ENCODE results near the gene CCL24. TPM values are rescaled to one million over a fixed set of nuclear protein-coding genes. Genes with fewer than 3 reads are reported as not detected.
"Not testable (repeated sequence)": the region's sequence is repeated elsewhere in the genome, so short reads cannot be mapped to it uniquely, and the experiment has no call there.

Gene CCL24
- not detected in 2 replicates for total RNA-seq (2014; rRNA removed; shearing (Covaris generic))

DNA sequence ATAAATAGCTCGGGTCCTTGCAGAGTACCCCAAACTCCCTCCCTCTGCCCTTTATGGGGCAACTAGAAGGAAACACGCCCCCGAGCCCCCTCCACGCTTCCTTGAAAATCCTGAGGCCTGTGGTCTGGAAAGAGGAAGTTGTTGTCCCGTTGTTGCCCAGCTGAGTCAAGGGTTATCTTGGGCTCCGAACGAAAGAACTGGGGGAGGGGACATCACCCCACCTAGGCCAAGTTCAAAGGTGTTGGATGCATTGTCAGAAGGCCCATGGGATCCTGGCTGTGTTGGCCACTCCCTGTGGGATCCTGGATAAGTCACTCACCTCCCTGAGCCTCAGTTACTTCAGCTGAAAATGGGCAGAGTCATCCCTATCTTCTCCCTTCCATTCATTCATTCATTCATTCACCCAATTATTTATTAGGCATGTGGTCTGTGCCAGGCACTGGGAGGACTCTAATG is at the start of gene CCL24:
Gene CCL24, minus strand, starts transcription at position 26 of the 456 bp plus-strand sequence. CDS start 91 bp downstream, outside the sequence.
- no peak for DNase-seq (ENCODE audit: low read depth)

- DNase-seq (ENCODE audit: low read depth), result no peak
These were observed 48.0 kb upstream of the CCL24 start for GRCh38 chr7:75861636-75862035.

DNA sequence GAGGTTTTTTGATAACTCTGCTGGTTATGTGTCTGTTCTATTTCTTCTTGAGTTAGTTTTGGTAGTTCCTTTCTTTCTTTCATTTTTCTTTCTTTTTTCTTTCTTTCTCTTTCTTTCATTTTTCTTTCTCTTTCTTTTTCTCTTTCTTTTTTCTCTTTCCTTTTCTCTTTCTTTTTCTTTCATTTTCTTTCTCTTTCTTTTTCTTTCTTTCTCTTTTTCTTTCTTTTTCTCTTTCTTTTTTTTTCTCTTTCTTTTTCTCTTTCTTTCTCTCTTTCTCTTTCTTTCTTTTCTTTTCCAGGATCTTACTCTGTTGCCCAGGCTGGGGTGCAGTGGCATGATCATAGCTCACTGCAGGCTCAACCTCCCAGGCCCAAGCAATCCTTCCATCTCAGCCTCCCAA is 44.8 kb upstream of the CCL24 start:
- DNase-seq (ENCODE audit: low read depth), result no peak

DNA sequence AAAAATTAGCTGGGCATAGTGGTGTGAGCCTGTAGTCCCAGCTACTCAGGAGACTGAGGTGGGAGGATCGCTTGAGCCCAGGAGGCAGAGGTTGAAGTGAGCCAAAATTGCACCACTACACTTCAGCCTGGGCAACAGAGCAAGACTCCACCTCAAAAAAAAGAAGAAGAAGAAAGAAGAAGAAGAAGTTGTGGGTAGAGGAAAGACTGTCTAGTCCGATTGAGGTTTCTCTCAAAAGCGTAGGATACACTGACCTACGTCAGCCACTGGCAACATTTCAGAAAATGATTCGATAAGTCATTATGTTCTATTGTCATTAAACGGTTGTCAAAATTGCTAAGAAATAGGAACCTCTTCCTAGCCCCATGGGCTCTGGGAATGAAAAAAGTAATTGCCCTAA is 42.9 kb upstream of the CCL24 start:
- peak; percentile 24 for DNase-seq (ENCODE audit: low read depth)

DNA sequence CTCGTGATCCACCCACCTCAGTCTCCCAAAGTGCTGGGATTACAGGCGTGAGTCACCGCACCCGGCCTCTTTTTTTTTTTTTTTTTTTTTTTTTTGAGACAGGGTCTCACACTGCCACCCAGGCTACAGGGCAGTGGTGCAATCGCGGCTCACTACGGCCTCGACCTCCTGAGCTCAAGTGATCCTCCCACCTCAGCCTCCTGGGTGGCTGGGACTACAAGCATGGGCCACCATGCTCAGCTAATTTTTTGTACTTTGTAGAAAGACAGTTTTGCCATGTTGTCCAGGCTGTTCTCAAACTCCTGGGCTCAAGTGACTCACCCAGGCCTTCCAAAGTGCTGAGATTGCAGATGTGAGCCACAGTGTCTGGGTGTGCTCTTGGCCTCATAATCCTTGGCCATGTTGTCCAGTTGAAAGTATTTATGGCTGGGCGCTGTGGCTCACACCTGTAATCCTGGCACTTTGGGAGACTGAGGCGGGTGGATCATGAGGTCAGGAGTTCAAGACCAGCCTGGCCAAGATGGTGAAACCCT is 41.3 kb upstream of the CCL24 start:
- peak; percentile 51 for DNase-seq (ENCODE audit: low read depth)

DNA sequence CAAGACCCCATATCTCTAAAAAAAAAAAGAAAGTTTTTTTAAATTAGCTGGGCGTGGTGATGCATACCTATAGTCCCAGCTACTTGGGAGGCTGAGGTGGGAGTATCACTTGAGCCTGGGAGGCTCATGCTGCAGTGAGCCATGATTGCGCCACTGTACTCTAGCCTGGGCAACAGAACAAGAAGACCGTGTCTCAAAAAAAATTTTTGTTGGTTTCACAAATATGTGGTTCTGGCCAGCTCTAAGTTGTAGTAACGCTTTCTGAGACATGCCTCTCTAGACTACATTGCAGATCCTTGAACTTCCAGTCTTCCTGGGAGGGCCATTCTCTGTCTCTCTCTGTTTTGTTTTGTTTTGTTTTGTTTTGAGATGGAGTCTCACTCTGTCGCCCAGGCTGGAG is 40.6 kb upstream of the CCL24 start:
- peak; percentile 31 for DNase-seq (ENCODE audit: low read depth)

- DNase-seq (ENCODE audit: low read depth), result no peak
These were observed 36.6 kb upstream of the CCL24 start for GRCh38 chr7:75850235-75850634.

DNA sequence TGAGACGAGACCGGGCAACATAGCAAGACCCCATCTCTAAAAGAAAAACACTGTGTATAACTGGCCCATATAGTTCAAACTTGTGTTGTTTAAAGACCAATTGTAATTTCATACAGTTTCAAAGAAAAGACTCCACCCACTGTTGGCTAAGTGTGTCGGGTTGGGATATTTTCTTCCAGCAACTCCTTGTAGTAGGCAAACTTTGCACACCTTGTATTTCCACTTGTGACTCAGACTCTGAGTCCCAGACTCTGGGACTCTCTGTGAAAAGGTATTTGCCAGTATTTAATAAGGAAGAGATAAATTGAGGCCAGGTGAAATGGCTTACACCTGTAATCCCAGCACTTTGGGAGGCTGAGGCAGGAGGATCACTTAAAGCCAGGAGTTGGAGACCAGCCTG is 36.0 kb upstream of the CCL24 start:
- no peak for DNase-seq (ENCODE audit: low read depth)

DNA sequence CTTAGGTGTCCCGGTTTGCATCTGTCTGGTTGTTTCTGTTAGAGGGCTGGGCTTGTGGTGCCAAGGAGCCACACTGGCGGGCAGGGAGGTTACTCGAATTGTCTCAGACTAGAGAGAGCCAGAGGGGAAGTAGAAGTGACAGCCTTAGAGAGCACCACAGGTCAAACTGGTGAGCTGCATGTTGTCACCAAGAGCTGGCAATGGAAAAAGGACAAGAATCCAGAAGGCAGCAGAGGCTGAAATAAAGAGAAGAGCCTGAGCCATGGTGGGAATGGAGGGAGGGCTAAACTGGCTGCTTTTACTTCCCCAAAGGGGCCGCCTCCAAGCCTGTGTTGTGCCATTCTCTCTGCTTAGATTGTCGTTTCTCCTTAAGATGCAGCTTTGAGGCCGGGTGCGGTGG is 34.1 kb upstream of the CCL24 start:
- no peak for DNase-seq (ENCODE audit: low read depth)

DNA sequence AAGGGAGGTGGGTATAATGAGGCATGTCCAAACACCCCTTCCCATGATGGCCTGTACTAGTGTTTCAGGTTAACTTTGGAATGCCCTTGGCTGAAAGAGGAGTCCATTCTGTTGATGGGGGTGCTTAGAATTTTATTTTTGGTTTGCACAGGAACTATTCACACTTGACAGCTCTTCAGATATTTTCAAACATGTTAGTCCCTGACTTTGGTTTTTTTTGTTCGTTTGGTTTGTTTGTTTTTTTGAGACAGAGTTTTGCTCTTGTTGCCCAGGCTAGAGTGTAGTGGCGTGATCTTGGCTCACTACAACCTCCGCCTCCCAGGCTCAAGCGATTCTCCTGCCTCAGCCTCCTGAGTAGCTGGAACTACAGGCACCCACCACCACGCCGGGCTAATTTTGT is 31.5 kb upstream of the CCL24 start:
- not testable (repeated sequence) for DNase-seq (ENCODE audit: low read depth)

DNA sequence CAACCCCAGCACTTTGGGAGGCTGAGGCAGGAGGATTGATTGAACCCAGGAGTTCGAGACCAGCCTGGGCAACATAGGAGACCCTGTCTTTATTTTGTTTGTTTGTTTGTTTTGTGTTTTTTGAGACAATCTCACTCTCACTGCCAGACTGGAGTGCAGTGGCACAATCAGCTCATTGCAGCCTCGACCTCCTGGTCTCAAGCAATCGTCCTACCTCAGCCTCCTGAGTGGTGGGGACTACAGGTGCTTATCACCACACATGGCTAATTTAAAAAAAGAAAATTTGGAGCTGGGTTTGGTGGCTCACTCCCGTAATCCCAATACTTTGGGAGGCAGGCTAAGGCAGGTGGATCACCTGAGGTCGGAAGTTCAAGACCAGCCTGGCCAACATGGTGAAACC is 30.6 kb upstream of the CCL24 start:
- no peak for DNase-seq (ENCODE audit: low read depth)

DNA sequence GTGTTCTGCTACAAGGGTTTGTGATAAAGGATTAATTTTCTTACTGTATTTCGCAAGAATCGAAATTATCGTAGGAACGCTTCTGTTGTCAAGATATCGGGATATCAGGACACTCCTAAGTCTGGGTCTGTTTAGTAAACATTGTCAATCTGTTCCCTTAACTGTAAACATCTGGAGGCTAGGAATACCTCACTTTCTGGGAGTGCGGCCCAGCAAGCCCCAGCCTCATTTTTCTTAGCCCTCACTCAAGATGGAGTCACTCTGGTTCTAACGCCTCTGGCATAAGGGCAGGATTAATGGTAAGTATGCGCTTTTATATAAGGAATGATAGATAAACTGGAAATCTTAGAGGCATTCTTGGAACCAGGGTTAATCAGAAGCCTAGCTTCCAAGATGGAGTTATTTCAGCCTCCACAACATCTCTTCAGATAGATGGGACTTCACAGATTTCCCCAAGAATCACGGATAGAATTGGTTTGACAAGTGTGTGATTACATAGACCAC is 30.1 kb upstream of the CCL24 start:
- no peak for DNase-seq (ENCODE audit: low read depth)

DNA sequence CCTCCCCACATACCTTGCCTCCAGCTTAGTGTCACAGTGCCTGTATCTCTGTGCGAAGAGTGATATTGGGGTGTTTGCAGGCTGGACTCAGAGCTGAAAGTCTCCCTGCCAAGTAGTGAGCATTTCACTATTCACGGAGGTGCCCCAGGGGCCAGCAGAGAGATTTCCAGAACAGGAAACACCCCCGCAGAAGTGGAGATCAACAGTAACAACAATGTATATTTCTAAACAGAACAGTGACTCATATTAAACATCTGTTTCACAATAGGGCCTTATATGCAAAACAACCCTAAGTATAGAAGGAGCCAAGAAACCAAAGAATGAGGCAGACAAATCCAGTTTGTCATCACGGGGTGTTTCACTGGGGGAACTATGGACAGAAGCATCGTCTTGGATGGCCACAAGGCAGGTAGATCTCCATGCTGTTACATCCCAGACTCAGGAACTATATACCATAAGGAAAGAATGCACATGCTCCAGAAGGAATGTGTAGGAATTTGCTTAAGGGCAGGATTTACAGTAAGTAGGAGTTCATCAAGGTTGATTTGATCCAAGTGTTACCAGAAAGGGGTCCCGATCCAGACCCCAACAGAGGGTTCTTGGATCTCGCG is 29.3 kb upstream of the CCL24 start:
- peak; percentile 72 for DNase-seq (ENCODE audit: low read depth)

- no peak for DNase-seq (ENCODE audit: low read depth)
These were observed 26.4 kb upstream of the CCL24 start for GRCh38 chr7:75840029-75840428.

GRCh38 chr7:75838281-75838930 is 24.8 kb upstream of the CCL24 start:
- not testable (repeated sequence) for DNase-seq (ENCODE audit: low read depth)

GRCh38 chr7:75836798-75837197 is 23.2 kb upstream of the CCL24 start:
- no peak for DNase-seq (ENCODE audit: low read depth)

GRCh38 chr7:75835688-75836285 is 22.2 kb upstream of the CCL24 start:
- no peak for DNase-seq (ENCODE audit: low read depth)

- peak; percentile 74 for DNase-seq (ENCODE audit: low read depth)
These were observed 20.1 kb upstream of the CCL24 start for GRCh38 chr7:75833662-75834061.

DNA sequence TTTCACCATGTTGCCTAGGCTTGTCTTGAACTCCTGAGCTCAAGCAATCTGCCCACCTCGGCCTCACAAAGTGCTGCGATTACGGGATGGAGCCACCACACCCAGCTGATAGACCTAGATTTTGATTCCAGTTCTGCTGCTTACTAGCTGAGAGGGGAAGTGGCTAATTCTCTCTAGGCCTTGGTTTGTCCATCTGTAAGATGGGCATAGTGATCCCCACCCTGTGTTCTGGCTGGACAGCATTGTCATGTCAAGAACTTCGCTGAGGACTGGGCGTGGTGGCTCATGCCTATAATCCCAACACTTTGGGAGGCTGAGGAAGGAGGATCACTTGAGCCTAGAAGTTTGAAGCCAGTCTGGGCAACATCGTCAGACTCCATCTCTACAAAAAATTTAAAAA is 17.4 kb upstream of the CCL24 start:
- DNase-seq (ENCODE audit: low read depth), result no peak

- DNase-seq (ENCODE audit: low read depth), result peak; percentile 94
These were observed 16.1 kb upstream of the CCL24 start for GRCh38 chr7:75829656-75830055.

DNA sequence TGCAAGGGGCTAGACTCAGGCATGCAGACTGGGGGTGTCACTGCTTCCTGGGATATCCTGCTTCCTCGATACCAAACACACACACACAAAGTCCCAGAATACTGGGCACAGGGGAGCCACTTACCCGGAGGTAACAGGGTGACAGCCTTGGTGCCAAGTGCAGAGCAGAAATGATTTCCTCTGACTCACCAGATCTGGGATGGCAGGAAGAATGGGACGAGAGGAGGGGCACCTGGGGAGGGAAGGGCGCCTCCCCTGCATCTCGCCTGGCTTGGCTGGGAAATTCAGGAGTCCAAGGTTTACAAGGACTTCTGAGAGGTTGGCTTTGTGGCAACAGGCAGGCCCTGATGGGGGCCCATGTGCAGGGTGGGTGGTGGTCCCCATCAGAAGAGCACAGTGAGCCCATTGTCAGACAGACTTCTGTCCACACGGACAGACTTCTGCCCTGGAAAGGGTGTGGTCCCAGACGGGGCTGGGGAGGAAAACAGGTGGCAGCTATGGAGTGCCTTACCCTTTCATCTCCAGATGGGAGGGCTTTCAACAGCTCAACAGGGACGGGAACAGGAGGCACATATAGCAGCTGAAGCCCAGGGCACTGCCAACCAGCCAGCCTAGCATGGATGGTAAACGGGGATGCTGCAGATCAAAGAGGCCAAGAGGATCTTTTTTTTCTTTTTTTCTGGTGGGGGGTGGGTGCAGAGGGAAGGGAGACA is 9.7 kb upstream of the CCL24 start:
- peak; percentile 42 for DNase-seq (ENCODE audit: low read depth)

DNA sequence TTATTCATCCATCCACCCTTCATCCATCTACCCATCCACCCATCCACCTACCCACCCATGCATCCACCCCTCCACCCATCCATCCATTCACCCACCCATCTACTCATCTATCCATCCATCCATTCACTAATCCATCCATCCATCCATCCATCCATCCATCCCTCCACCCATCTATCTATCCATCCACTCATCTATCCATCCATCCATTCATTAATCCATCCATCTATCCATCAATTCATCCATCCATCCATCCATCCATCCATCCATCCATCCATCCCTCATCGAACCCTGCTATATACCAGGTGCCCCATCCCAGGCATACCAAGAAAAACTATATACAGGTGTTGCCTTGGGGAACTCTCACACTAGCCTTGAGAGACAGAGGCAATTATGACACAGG is 7.1 kb upstream of the CCL24 start:
- no peak for DNase-seq (ENCODE audit: low read depth)

Measured in M059J (cell line).